Left ventricle myocardium superior (tissue), 1 donor: ENCODE results near the gene TSPYL2. TPM values are rescaled to one million over a fixed set of nuclear protein-coding genes. Genes with fewer than 3 reads are reported as not detected.
A peak's percentile ranks its signal among the peaks of the same experiment; 100 is the strongest.

Experiments used
- ATAC-seq: fragments of 200-7000 bp; cut with Tn5 transposase; one replicate; pipeline ENCODE4 v1.9.1; 2020; ENCODE audit warnings: mild to moderate bottlenecking, moderate library complexity
- DNase-seq: peaks from one replicate; pipeline ENCODE4 v3.0.0-alpha.2; 2020
- intact Hi-C: fragments of 100-400 bp; cut with micrococcal nuclease; formaldehyde crosslinking; loops from one replicate; pipeline ENCODE4 v1.11.0; 2022
- total RNA-seq: library from RNA; stranded (reverse); fragmentation: NEBNext Ultra II Directional; extraction: Animal tissue kit (Norgen Biotek cat#: 25700); gene quantifications from one replicate; pipeline ENCODE4 v1.2.1, GENCODE V29; 2021
- donor health status: DM: no; HTN: yes; CAD: no; lungs with severe emphysema.

The TSPYL2 gene
- total RNA-seq, 1 donor from 2014 or later, result 38.6 TPM

- ATAC-seq (no peak), DNase-seq (no peak)
- intact Hi-C loops, result no loop called here
These were observed 4.7 kb upstream of the TSPYL2 start for GRCh38 chrX:53077207-53078197.

DNA sequence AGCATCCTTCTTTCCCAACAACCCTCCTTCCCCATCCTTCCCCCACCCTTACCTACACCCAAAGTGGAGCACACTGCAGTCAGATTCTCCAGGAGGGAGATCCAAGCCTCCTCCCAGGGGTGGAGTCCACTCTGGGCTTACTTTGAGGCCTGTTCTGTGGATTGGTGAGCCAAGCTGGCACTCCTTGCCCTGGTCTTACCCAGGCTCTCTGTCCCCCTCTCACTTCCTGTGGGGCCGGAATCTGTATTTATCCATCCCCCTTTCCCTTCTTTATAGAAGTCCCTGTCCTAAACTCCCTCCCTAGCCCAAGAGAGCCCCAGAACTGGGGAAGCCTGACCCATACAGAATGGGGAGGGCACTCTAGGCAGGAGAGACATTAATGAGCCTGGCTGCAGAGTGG lies 3.2 kb upstream of the TSPYL2 start:
- ATAC-seq, result no peak
- no peak for DNase-seq
- intact Hi-C loops, result no loop called here

DNA sequence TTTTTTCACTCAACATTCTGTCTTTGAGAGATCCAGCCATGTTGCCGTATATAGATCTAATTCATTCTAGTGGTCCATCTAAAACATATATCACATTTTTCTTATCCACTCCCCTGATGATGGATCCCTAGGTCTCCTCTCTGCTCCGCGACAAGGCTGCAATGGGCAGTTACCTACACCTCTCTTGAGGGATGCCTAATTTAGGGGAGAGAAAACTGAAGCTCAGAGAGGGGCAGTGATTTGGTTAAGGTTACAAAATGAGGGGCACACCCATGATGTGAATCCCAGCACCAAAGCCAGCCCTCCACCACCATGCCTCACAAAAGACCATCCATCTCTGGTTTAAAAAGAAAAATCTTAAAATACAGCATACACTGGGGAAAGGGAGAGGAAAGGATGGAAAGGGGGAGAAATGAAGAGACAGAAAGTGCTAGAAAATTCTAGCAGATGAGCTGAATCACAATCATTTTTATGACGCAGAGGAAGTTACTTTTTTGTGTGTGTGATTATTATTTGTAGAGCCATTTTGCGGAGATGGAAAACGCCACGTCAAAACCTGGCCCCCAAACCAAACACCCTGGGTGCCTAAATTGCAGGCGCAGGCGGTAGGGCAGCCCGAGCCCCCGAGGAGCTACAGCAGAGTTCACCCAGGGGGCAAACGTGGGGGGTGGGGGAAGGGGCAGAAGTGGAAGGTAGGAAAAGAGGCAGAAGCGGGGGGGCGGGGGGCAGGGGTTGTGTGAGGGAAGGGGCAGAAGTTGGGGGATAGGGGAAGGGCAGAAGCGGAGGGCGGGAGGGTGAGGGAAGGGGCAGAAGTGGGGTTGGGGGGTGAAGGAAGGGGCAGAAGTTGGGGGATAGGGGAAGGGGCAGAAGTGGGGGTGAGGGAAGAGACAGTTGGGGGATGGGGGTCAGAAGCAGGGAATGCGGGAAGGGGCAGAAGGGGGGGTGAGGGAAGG lies 1.3 kb upstream of the TSPYL2 start:
- ATAC-seq (no peak), DNase-seq (no peak)
- intact Hi-C loops, result no loop called here

DNA sequence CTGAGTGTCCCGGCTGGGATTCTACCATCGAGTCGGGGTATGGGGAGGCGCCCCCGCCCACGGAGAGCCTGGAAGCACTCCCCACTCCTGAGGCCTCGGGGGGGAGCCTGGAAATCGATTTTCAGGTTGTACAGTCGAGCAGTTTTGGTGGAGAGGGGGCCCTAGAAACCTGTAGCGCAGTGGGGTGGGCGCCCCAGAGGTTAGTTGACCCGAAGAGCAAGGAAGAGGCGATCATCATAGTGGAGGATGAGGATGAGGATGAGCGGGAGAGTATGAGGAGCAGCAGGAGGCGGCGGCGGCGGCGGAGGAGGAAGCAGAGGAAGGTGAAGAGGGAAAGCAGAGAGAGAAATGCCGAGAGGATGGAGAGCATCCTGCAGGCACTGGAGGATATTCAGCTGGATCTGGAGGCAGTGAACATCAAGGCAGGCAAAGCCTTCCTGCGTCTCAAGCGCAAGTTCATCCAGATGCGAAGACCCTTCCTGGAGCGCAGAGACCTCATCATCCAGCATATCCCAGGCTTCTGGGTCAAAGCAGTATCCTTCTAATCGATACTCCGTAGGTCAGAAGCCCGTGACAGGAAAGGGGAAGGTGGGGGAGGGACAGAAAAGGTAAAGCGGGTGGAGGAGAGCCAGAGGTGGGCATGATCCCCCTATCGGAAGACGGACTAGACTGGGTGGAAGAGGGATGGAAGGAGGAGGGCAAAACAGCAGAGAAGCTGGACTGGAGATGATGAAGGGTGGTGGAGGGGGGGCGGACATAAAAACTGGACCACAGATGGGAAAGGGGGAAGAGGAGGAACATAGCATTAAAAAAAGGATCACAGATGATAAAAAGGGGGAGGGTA lies 828 bp downstream of the TSPYL2 start:
- ATAC-seq (no peak), DNase-seq (no peak)
- intact Hi-C loops, result no loop called here

DNA sequence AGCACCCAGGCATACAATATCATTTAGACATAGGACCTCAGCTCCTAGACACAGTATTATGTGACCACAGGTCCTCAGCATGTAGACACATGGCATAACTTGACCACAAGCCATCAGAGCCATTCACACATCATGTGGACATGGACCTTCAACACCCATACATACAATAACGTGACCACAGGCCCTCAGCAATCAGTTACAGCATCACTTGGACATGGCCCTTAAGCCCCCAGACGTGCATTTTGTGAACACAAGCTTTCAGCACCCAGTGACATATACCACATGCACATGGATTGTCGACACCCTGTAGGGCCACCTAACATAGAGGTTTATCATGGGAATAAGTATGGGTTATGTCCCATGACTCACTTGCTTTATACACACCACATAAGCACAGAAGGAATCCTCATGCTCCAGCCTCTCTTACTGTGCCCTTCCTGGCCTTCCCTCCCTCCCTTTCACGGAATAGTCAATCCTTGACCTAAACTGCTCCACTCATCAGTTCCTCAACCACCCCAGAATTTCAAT lies 1.9 kb downstream of the TSPYL2 start:
- DNase-seq (no peak), ATAC-seq (no peak)
- intact Hi-C loops, result no loop called here

- intact Hi-C loops, result no loop called here
- DNase-seq (no peak), ATAC-seq (no peak)
These were observed 2.7 kb downstream of the TSPYL2 start for GRCh38 chrX:53084863-53085262.

- DNase-seq (no peak), ATAC-seq (no peak)
- intact Hi-C loops, result no loop called here
These were observed 3.6 kb downstream of the TSPYL2 start for GRCh38 chrX:53085661-53086229.

DNA sequence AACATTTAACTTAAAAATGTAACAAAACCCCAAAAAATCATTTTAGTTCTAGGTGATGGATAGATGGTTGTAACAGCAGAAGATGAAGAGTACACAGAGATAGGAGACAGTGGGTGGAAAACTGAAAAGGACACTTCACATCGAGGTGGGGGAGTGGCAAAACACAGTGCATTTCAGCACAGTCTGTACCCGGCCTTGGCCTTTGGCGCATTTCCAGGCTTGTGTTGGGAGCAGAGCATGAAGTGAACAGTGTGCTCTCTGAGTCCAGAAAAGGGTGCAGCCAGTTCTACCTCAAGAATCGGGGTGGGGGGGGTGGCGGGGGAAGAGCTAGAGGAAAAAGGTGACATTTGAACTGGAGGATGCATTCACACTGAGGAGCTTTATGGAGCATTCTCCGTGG lies 4.3 kb downstream of the TSPYL2 start:
- intact Hi-C loops, result no loop called here
- peak; percentile 25 for ATAC-seq
- DNase-seq, result peak; percentile 80

- intact Hi-C loops, result no loop called here
- no peak for ATAC-seq
- DNase-seq, result no peak
These were observed 5.2 kb downstream of the TSPYL2 start for GRCh38 chrX:53087388-53087831.

DNA sequence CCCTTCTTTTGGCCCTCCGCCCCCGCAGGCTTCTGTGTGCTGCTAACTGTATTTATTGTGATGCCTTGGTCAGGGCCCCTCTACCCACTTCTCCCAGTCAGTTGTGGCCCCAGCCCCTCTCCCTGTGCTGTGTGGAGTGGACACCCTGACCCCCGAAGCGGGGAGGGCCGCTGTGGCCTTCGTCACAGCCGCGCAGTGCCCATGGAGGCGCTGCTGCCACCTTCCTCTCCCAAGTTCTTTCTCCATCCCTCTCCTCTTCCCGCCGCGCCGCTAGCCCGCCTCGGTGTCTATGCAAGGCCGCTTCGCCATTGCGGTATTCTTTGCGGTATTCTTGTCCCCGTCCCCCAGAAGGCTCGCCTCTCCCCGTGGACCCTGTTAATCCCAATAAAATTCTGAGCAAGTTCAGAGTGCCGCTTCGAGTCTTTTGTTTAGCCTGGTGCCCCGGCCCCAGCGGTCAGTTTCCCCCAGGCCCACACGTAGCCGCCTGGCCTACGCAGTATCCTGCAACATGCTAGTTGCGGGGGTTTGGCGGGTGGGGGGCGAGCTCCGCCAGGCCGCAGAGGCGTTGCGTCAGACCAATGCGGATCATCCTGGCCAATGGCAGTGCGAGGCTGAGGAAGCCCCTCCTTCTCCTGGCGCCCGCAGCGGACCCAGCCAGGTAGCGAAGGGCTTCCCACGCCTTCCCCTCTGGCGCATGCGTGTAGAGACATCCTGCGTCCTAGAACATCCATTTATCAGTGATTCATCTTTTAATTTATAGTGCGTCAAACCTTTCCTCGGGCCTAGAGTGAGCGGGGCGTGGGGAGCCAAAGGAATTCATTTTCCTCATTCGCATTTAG lies 6.2 kb downstream of the TSPYL2 start:
- ATAC-seq, result peak; percentile 87
- DNase-seq, result peak; percentile 88
- intact Hi-C loops, result no loop called here

DNA sequence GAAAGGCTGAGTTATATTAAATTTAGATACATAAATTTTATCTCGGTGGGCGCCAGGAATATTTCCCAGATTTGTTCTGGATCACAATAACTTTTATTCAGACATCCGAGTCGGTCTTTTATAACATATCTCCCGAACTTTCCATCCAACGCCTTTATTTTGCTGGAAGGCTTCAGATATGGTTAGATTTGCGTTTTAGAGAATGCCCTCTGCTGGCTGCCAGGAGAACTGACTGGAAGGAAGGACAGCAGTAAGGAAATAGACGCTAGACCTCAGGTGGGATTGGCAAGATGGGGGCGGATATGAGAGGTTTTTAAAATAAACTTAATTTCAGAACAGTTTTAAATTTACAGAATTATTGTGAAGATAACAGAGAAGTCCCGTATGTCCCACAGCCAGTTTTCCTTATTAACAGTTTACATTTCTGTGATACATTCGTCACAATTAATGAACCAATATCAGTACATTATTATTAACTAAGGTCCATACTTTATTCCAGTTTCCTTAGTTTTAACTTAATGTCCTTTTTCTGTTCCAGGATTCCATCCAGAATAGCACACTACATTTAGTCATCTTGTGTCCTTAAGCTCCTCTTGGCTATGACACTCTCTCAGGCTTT lies 7.2 kb downstream of the TSPYL2 start:
- DNase-seq, result peak; percentile 48
- intact Hi-C loops, result no loop called here
- peak; percentile 18 for ATAC-seq

GRCh38 chrX:53089925-53090324 lies 7.8 kb downstream of the TSPYL2 start:
- intact Hi-C loops, result no loop called here
- ATAC-seq, result no peak
- DNase-seq, result no peak

GRCh38 chrX:53091354-53091753 lies 9.2 kb downstream of the TSPYL2 start:
- no peak for DNase-seq
- intact Hi-C loops, result no loop called here
- no peak for ATAC-seq

- peak; percentile 76 for ATAC-seq
- DNase-seq, result peak; percentile 89
- intact Hi-C loops, result no loop called here
These were observed 11.0 kb downstream of the TSPYL2 start for GRCh38 chrX:53093177-53093655.

DNA sequence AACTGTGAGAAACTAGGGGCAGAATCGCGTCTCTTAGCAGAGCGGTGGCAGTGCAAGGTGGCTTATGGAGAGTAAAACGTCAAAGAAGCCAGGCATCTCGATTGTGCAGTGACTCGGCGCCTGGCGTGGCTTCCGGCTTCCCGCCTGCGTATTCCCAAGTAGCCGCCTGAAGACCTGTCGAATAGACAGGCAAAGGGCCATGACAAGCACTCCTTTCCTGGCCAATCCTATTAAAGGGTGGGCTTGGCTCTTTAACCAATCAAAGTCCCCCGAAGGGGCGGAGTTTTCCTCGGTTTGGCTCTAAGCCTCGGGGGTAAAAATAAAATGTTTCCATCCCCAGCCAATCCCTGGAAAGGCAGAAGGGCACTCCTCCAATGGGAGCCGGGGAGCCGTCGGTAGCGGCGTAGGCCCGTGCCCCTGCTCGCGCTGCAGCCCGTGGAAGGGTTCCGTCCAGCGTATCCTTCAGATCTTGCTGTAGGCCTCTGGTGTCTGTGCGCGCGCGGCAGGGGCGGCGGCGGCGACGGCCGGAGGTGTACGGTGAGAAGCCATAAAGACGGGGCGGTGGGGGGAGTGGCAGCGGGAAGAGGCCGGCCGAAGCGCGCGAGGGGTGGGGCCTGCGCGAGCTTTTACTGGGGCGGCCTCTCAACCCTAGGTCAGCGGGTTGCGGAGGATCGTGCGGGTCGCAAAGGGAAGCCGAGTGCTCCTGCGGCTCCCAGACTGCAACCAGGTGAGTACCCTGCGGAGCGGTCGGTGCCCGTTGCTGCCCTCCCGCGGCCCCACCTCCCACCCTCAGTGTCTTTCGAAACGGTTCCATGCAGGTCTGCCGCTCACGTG lies 11.8 kb downstream of the TSPYL2 start, which contains the start of gene KANTR:
TSS of gene KANTR (plus strand) at position 395 of the 834 bp plus-strand sequence. CDS start 30,131 bp downstream, outside the sequence.
- peak; percentile 88 for DNase-seq
- peak; percentile 94 for ATAC-seq
- intact Hi-C loops, result no loop called here

DNA sequence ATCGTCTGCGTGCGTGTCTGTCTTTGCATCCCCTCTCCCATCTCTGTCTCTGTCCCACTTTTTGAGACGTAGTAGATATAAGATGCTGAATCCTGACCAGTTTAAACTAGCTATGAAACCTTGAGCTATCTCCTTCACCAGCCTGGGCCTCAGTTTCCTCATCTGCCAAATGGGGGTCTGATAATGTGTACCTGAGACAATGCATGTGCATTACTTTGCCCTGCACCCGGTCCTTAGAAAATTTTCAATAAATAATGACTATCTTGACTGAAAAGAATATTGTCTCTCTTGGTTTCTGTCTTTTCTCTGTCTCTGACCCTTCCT lies 12.4 kb downstream of the TSPYL2 start:
- ATAC-seq, result no peak
- intact Hi-C loops, result no loop called here
- no peak for DNase-seq
